Stimulated activated CD4-positive, alpha-beta T cell treated with anti-CD3 and anti-CD28 coated beads, Interleukin-4, amount 100 ng/mL, for 1 hour (primary cell): Measurements from ENCODE around the gene AADACL3.
"Not testable (repeated sequence)": the region's sequence is repeated elsewhere in the genome, so short reads cannot be mapped to it uniquely, and the experiment has no call there.

Source experiments
- DNase-seq: peaks from one replicate; pipeline ENCODE4 v3.0.0-alpha.2; 2020

The AADACL3 gene

GRCh38 chr1:12715896-12716437, at the start of gene AADACL3:
TSS of gene AADACL3 (plus strand) at chr1:12716110. CDS start at chr1:12716177, 67 bp downstream.
- DNase-seq, result no peak

- DNase-seq, result no peak
These were observed 49.7 kb upstream of the AADACL3 start for GRCh38 chr1:12666141-12666735.

GRCh38 chr1:12669529-12670068, 46.3 kb upstream of the AADACL3 start:
- DNase-seq, result no peak

- no peak for DNase-seq
These were observed 41.6 kb upstream of the AADACL3 start for GRCh38 chr1:12674358-12674757.

- not testable (repeated sequence) for DNase-seq
These were observed 39.8 kb upstream of the AADACL3 start for GRCh38 chr1:12676122-12676521.

GRCh38 chr1:12677565-12677964, 38.3 kb upstream of the AADACL3 start:
- no peak for DNase-seq

- DNase-seq, result no peak
These were observed 37.6 kb upstream of the AADACL3 start for GRCh38 chr1:12678350-12678749.

GRCh38 chr1:12678820-12679219, 37.1 kb upstream of the AADACL3 start:
- no peak for DNase-seq

GRCh38 chr1:12690156-12690555, 25.8 kb upstream of the AADACL3 start:
- no peak for DNase-seq

- no peak for DNase-seq
These were observed 22.7 kb upstream of the AADACL3 start for GRCh38 chr1:12692967-12693782.

GRCh38 chr1:12696658-12697057, 19.3 kb upstream of the AADACL3 start:
- no peak for DNase-seq

- no peak for DNase-seq
These were observed 18.5 kb upstream of the AADACL3 start for GRCh38 chr1:12697397-12697796.

GRCh38 chr1:12703821-12704451, 12.0 kb upstream of the AADACL3 start:
- no peak for DNase-seq

GRCh38 chr1:12706061-12706460, 9.8 kb upstream of the AADACL3 start:
- no peak for DNase-seq

GRCh38 chr1:12708396-12709090, 7.4 kb upstream of the AADACL3 start:
- no peak for DNase-seq

GRCh38 chr1:12709091-12709491, 6.8 kb upstream of the AADACL3 start:
- no peak for DNase-seq

GRCh38 chr1:12709696-12710095, 6.2 kb upstream of the AADACL3 start:
- DNase-seq, result no peak

GRCh38 chr1:12711536-12711935, 4.4 kb upstream of the AADACL3 start:
- DNase-seq, result no peak

- no peak for DNase-seq
These were observed 3.8 kb upstream of the AADACL3 start for GRCh38 chr1:12712076-12712475.

GRCh38 chr1:12712929-12713328, 3.0 kb upstream of the AADACL3 start:
- no peak for DNase-seq

GRCh38 chr1:12713651-12714050, 2.3 kb upstream of the AADACL3 start:
- not testable (repeated sequence) for DNase-seq

GRCh38 chr1:12714710-12715475, 1.0 kb upstream of the AADACL3 start:
- DNase-seq, result no peak
